Epidermal melanocyte (primary cell): ENCODE data around the gene ZNF586.
"Not testable (repeated sequence)": the region's sequence is repeated elsewhere in the genome, so short reads cannot be mapped to it uniquely, and the experiment has no call there.

Experiments
- DNase-seq: peaks from one replicate; pipeline ENCODE4 v3.0.0; 2011; ENCODE audit warnings: low spot score; ENCODE audit not compliant: insufficient read length

Gene ZNF586

GRCh38 chr19:57823155-57823554 lies 53.7 kb downstream of the ZNF586 start:
- DNase-seq, result not testable (repeated sequence)

GRCh38 chr19:57823608-57824007 lies 54.1 kb downstream of the ZNF586 start:
- not testable (repeated sequence) for DNase-seq

- DNase-seq, result no peak
Observed at GRCh38 chr19:57825511-57825910, 56.0 kb downstream of the ZNF586 start.

GRCh38 chr19:57829316-57829715 lies 59.8 kb downstream of the ZNF586 start:
- no peak for DNase-seq

GRCh38 chr19:57830071-57830602 lies 60.7 kb downstream of the ZNF586 start, which contains the start of gene ZNF587B:
ZNF587B (plus strand) TSS chr19:57830299; CDS start chr19:57830529, 230 bp downstream.
- peak; percentile 76 for DNase-seq
